ENCODE data around the gene PKDCC. TPM values are rescaled to one million over a fixed set of nuclear protein-coding genes. Genes with fewer than 3 reads are reported as not detected.

The PKDCC gene
- total and polyA plus RNA-seq, 2 of the 13 experiments (the other 11 are each of a cell fraction or from before 2014, with no cell fraction given) = 52.6 to 58.8 TPM

- no peak for TF ChIP-seq HCFC1 (IDR thresholded peaks at IDR 0.05; ENCODE audit: low read depth, low read length)
- peak; percentile 70; the same call in 1 of the 2 replicates for TF ChIP-seq ZNF746 (CRISPR knock-in tag; IDR thresholded peaks at IDR 0.05)
- TF ChIP-seq ZNF564 (CRISPR knock-in tag; IDR thresholded peaks at IDR 0.05) = 0 out of 2 replicates have a peak, but pooled peaks have one; percentile 43
- no peak for TF ChIP-seq ZNF782 (CRISPR knock-in tag; IDR thresholded peaks at IDR 0.05; ENCODE audit: borderline replicate concordance)
- no peak for TF ChIP-seq CAMTA2 (CRISPR knock-in tag; IDR thresholded peaks at IDR 0.05; ENCODE audit: borderline replicate concordance)
- TF ChIP-seq SP4 (CRISPR knock-in tag; IDR thresholded peaks at IDR 0.05) = no peak
- TF ChIP-seq ZNF766 (CRISPR knock-in tag; IDR thresholded peaks at IDR 0.05; ENCODE audit: borderline replicate concordance) = no peak
- no peak for TF ChIP-seq ZIK1 (CRISPR knock-in tag; IDR thresholded peaks at IDR 0.05; ENCODE audit: borderline replicate concordance, low read depth)
- no peak for TF ChIP-seq DDIT3 (CRISPR knock-in tag; IDR thresholded peaks at IDR 0.05)
- no peak for TF ChIP-seq ELF4 (CRISPR knock-in tag; IDR thresholded peaks at IDR 0.05; ENCODE audit: borderline replicate concordance)
- TF ChIP-seq ZBTB26 (CRISPR knock-in tag; IDR thresholded peaks at IDR 0.05; ENCODE audit: borderline replicate concordance) = no peak; the same call in 1 of the 2 replicates
- TF ChIP-seq ZBTB39 (CRISPR knock-in tag; IDR thresholded peaks at IDR 0.05) = no peak
- TF ChIP-seq SAP130 (CRISPR knock-in tag; IDR thresholded peaks at IDR 0.05; ENCODE audit: low read depth) = peak; percentile 78
- TF ChIP-seq AFF4 (CRISPR knock-in tag; IDR thresholded peaks at IDR 0.05) = no peak
- TF ChIP-seq CREBL2 (CRISPR knock-in tag; IDR thresholded peaks at IDR 0.05; ENCODE audit: borderline replicate concordance) = no peak
- TF ChIP-seq ZNF30 (CRISPR knock-in tag; IDR thresholded peaks at IDR 0.05) = no peak
- TF ChIP-seq ZNF367 (CRISPR knock-in tag; IDR thresholded peaks at IDR 0.05; ENCODE audit: borderline replicate concordance) = no peak
- TF ChIP-seq ZEB1 (IDR thresholded peaks at IDR 0.05; ENCODE audit: insufficient replicate concordance, low read depth) = peak; percentile 85
- no peak; the same call in 1 of the 2 replicates for TF ChIP-seq ZNF546 (CRISPR knock-in tag; conservative IDR thresholded peaks at IDR 0.05)
Measured at GRCh38 chr2:42055573-42056514, 8.0 kb downstream of the PKDCC start (continued).

Data from HepG2 (cell line).